OCI-LY1 (cell line): ENCODE measurements around the gene PICALM.

Experiments
- H2AFZ ChIP-seq: fragments of 200-600 bp; sonication (generic), shearing (Covaris generic); 2 replicates; pipeline ENCODE4 v1.6.0; 2014; ENCODE audit warnings: antibody characterized with exemption, mild to moderate bottlenecking, low read length
- H3F3A ChIP-seq: fragments of 200-600 bp; sonication (generic), shearing (Covaris generic); 2 replicates; pipeline ENCODE4 v1.6.0; 2014; ENCODE audit warnings: mild to moderate bottlenecking, antibody characterized with exemption, low read length, moderate library complexity; ENCODE audit not compliant: insufficient read depth
- H3K27ac ChIP-seq: fragments of 200-600 bp; sonication (generic); 2 replicates; pipeline ENCODE4 v1.5.1; 2014; ENCODE audit warnings: low read length, mixed run types, mild to moderate bottlenecking, low read depth; ENCODE audit not compliant: poor library complexity, severe bottlenecking
- H3K27me3 ChIP-seq: fragments of 200-600 bp; sonication (generic); 2 replicates; pipeline ENCODE4 v1.6.0; 2014; ENCODE audit warnings: antibody characterized with exemption, mild to moderate bottlenecking, low read length, moderate library complexity; ENCODE audit not compliant: insufficient read depth
- H3K36me3 ChIP-seq: fragments of 200-600 bp; sonication (generic); 2 replicates; pipeline ENCODE4 v1.6.1; 2014; ENCODE audit warnings: mild to moderate bottlenecking, antibody characterized with exemption, low read length, moderate library complexity, mixed read lengths; ENCODE audit not compliant: insufficient read depth
- H3K4me1 ChIP-seq: fragments of 200-600 bp; sonication (generic); 2 replicates; pipeline ENCODE4 v1.5.1; 2014; ENCODE audit warnings: mild to moderate bottlenecking, low read length, moderate library complexity; ENCODE audit not compliant: insufficient read depth, severe bottlenecking
- H3K4me2 ChIP-seq: fragments of 200-600 bp; sonication (generic), shearing (Covaris generic); 2 replicates; pipeline ENCODE4 v1.6.1; 2014; ENCODE audit warnings: low read length
- H3K4me3 ChIP-seq: fragments of 200-600 bp; sonication (generic); 2 replicates; pipeline ENCODE4 v1.5.1; 2014; ENCODE audit warnings: low read length, low read depth, mild to moderate bottlenecking, mixed read lengths; ENCODE audit not compliant: poor library complexity, severe bottlenecking
- H3K79me2 ChIP-seq: fragments of 200-600 bp; shearing (Covaris generic); 2 replicates; pipeline ENCODE4 v1.6.1; 2016; ENCODE audit warnings: mixed run types, low read length, mixed read lengths; ENCODE audit not compliant: insufficient read depth
- H3K9ac ChIP-seq: fragments of 200-600 bp; sonication (generic), shearing (Covaris generic); 2 replicates; pipeline ENCODE4 v1.6.1; 2014; ENCODE audit warnings: mild to moderate bottlenecking, low read length, mixed read lengths
- H3K9me2 ChIP-seq: fragments of 200-600 bp; sonication (generic), shearing (Covaris generic); 2 replicates; pipeline ENCODE4 v1.6.1; 2014; ENCODE audit warnings: low read depth, mild to moderate bottlenecking, low read length, mixed read lengths
- H3K9me3 ChIP-seq: fragments of 200-600 bp; shearing (Covaris generic); 2 replicates; pipeline ENCODE4 v1.6.1; 2014; ENCODE audit warnings: low read length, mixed read lengths
- H4K20me1 ChIP-seq: fragments of 200-600 bp; sonication (generic), shearing (Covaris generic); 2 replicates; pipeline ENCODE4 v1.6.0; 2016; ENCODE audit warnings: mild to moderate bottlenecking, low read length; ENCODE audit not compliant: insufficient read depth
- EZH2 ChIP-seq: fragments of 200-600 bp; sonication (generic), shearing (Covaris generic); IDR thresholded peaks from 2 replicates; pipeline ENCODE4 v1.8.0; 2017; ENCODE audit warnings: borderline replicate concordance, mixed run types, mild to moderate bottlenecking, antibody characterized with exemption, low read length, moderate library complexity, mixed read lengths
- TF ChIP-seq, protein P1 (sequence below): fragments of 200-600 bp; sonication (generic), shearing (Covaris generic); IDR thresholded peaks from 2 replicates; pipeline ENCODE4 v1.5.1; 2017; ENCODE audit warnings: mild to moderate bottlenecking, antibody characterized with exemption, low read length, moderate library complexity, mixed read lengths

The PICALM gene

DNA sequence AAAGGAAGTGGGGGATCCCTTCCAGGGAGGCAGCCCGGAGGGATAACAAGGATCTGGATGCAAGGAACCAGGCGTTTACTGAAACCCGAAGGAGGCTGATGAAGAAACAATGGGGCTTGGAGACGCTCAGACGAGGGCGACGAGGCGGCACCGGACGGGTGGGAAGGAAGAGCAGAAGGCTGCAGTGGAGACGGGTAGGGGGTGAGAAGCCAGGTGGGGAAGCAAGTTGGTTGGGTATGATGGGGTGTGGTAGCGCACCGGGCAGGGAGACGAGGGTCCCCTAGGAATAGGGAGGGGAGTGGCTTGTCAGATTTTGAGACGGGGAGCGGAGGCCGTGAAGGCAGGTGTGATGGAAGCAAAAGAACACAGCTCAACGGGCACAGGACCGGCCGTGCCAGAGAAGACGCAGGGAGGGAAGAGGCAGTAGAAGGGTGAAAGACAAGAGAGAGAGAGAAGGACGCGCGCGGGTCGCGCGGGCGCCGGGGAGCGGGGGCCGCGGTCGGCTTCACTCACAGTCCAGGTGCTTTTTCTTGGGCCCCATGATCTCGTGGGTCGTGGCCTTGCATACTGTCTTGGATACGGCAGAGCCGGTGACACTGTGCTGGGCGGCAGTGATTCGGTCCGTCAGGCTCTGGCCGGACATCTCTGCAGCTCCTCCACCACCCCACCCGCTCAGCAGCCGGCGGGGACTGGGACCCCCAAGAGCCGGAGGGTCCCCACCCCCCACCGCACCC, 579 bp downstream of the PICALM start:
- Histone ChIP-seq H3K4me3 (peak overlapping the region; percentile 75), H3K9me3 (no peaks in the 10 kb centered on the region), H3K27me3 (no peaks in the 10 kb centered on the region), H3K4me2 (peak overlapping the region; percentile 81), H3K4me1 (peaks cover 40% of the 10 kb centered on the region), H3K36me3 (no peaks in the 10 kb centered on the region), H4K20me1 (no peaks in the 10 kb centered on the region), H3K9me2 (no peaks in the 10 kb centered on the region), H3K9ac (peak overlapping the region; percentile 80), H3F3A (0 out of 2 replicates have a peak, but pooled peaks cover 3% of the 10 kb centered on the region), H3K79me2 (peaks cover 51% of the 10 kb centered on the region), H3K27ac (peak overlapping the region; percentile 67), H2AFZ (no peak overlapping the region)
- TF ChIP-seq, protein P1, sequence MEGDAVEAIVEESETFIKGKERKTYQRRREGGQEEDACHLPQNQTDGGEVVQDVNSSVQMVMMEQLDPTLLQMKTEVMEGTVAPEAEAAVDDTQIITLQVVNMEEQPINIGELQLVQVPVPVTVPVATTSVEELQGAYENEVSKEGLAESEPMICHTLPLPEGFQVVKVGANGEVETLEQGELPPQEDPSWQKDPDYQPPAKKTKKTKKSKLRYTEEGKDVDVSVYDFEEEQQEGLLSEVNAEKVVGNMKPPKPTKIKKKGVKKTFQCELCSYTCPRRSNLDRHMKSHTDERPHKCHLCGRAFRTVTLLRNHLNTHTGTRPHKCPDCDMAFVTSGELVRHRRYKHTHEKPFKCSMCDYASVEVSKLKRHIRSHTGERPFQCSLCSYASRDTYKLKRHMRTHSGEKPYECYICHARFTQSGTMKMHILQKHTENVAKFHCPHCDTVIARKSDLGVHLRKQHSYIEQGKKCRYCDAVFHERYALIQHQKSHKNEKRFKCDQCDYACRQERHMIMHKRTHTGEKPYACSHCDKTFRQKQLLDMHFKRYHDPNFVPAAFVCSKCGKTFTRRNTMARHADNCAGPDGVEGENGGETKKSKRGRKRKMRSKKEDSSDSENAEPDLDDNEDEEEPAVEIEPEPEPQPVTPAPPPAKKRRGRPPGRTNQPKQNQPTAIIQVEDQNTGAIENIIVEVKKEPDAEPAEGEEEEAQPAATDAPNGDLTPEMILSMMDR, result no peak
- no peak for TF ChIP-seq EZH2

DNA sequence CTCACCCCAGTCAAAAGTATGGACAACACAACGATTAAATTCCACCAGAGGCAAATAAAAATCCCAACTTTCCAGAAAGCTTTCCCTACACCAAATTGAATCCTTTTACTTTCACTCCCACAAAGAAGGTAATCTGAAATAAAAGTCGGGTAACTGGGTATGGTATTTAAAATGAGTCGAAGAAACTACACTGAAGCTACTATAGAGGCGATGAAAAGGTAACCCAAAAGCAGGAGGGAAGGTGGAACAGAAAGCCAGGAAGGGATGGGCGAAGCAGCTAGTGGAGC, 1.1 kb downstream of the PICALM start:
- Histone ChIP-seq H3K4me3 (peak overlapping the region; percentile 75), H3K79me2 (peaks cover 56% of the 10 kb centered on the region), H3K27ac (peak overlapping the region; percentile 67), H3K9ac (peak overlapping the region; percentile 80), H3K4me2 (peak overlapping the region; percentile 81), H3F3A (0 out of 2 replicates have a peak, but pooled peaks cover 3% of the 10 kb centered on the region), H3K36me3 (no peaks in the 10 kb centered on the region), H4K20me1 (no peaks in the 10 kb centered on the region), H2AFZ (no peak overlapping the region), H3K27me3 (no peaks in the 10 kb centered on the region), H3K4me1 (peaks cover 46% of the 10 kb centered on the region), H3K9me2 (no peaks in the 10 kb centered on the region), H3K9me3 (no peaks in the 10 kb centered on the region)
- TF ChIP-seq, protein P1, result no peak
- TF ChIP-seq EZH2, result no peak

DNA sequence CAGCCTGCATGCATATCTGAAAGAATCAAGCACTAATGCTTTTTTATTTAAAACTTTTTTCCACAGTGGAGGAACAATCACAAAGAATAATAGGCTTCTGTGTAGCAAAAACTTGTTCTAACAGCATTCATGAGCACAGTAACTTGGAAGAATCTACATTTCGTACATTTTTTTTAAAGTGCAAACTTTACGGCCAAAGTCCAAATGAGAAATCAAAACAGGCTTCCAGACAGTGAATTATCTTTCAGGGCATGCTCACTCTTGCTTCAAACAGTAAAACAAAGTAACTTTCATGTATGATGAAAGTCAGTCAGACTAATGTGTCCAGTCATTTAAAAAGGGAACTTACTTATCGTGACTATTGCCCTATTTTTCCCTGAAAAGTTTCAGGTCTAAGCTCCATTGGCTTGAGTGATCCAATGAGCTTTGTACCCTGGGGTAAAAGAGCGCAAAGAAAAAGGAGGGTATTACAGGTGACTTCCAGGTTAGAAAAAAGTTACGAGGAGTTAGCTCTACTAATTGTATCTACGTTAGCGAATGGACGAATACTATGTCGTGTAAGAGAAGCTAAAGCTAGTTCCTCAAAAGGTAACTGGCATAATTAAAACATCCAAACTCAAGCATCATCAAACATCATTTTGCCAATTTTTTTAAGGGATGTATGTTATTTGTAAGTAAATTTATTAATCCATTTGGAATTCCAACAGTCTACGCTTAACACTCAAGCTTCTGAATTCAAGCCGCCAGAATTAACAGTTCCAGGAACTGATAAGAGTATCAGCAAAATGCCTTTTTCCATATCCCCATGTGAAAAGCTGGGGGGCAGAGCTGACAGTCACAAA, 1.7 kb downstream of the PICALM start:
- Histone ChIP-seq H3K4me2 (peak overlapping the region; percentile 81), H3K9ac (peak overlapping the region; percentile 80), H3K27ac (peak overlapping the region; percentile 67), H3K36me3 (no peaks in the 10 kb centered on the region), H3K27me3 (no peaks in the 10 kb centered on the region), H3K4me1 (peaks cover 50% of the 10 kb centered on the region), H3K4me3 (peak overlapping the region; percentile 75), H3K9me2 (no peaks in the 10 kb centered on the region), H2AFZ (no peak overlapping the region), H3K79me2 (peaks cover 62% of the 10 kb centered on the region), H4K20me1 (no peaks in the 10 kb centered on the region), H3K9me3 (no peaks in the 10 kb centered on the region), H3F3A (0 out of 2 replicates have a peak, but pooled peaks cover 3% of the 10 kb centered on the region)
- no peak for TF ChIP-seq EZH2
- TF ChIP-seq, protein P1, result no peak
